Measurements from ENCODE around the gene TCOF1. TPM values are rescaled to one million over a fixed set of nuclear protein-coding genes. Genes with fewer than 3 reads are reported as not detected.

TCOF1 gene
- polyA plus RNA-seq, 1 donor = 23.9 TPM

GRCh38 chr5:150313921-150314716, 43.4 kb upstream of the TCOF1 start:
- Histone ChIP-seq H3K4me1 (ENCODE audit: control insufficient read depth, insufficient read depth, low read length) (no peaks in the 10 kb centered on the region), H3K27ac (ENCODE audit: low read length) (no peak overlapping the region), H3K9me3 (ENCODE audit: control insufficient read depth, low read depth, low read length) (no peaks in the 10 kb centered on the region), H3K27me3 (ENCODE audit: control insufficient read depth, insufficient read depth, low read length) (peaks cover 4% of the 10 kb centered on the region), H3K36me3 (ENCODE audit: control insufficient read depth, insufficient read depth, low read length) (no peaks in the 10 kb centered on the region), H3K4me3 (ENCODE audit: low read length) (no peak overlapping the region)
- no CpG with 5 or more reads among the region's 6 CpGs for WGBS (ENCODE audit: insufficient coverage, low lambda C conversion rate)
- DNase-seq = no peak

- DNase-seq = no peak
- Histone ChIP-seq H3K36me3 (ENCODE audit: control insufficient read depth, insufficient read depth, low read length) (no peaks in the 10 kb centered on the region), H3K4me1 (ENCODE audit: control insufficient read depth, insufficient read depth, low read length) (no peaks in the 10 kb centered on the region), H3K27ac (ENCODE audit: low read length) (no peak overlapping the region), H3K9me3 (ENCODE audit: control insufficient read depth, low read depth, low read length) (no peaks in the 10 kb centered on the region), H3K4me3 (ENCODE audit: low read length) (no peak overlapping the region), H3K27me3 (ENCODE audit: control insufficient read depth, insufficient read depth, low read length) (peaks cover 4% of the 10 kb centered on the region)
- no CpG with 5 or more reads among the region's 4 CpGs for WGBS (ENCODE audit: insufficient coverage, low lambda C conversion rate)
Observed at GRCh38 chr5:150315245-150315644, 42.3 kb upstream of the TCOF1 start.

GRCh38 chr5:150316320-150316719, 41.2 kb upstream of the TCOF1 start:
- Histone ChIP-seq H3K4me1 (ENCODE audit: control insufficient read depth, insufficient read depth, low read length) (no peaks in the 10 kb centered on the region), H3K27ac (ENCODE audit: low read length) (no peak overlapping the region), H3K4me3 (ENCODE audit: low read length) (no peak overlapping the region), H3K9me3 (ENCODE audit: control insufficient read depth, low read depth, low read length) (no peaks in the 10 kb centered on the region), H3K27me3 (ENCODE audit: control insufficient read depth, insufficient read depth, low read length) (peaks cover 4% of the 10 kb centered on the region), H3K36me3 (ENCODE audit: control insufficient read depth, insufficient read depth, low read length) (no peaks in the 10 kb centered on the region)
- 91% methylated on average over 2 of the region's 3 CpGs for WGBS (ENCODE audit: insufficient coverage, low lambda C conversion rate)
- no peak for DNase-seq

GRCh38 chr5:150317048-150318003, 40.2 kb upstream of the TCOF1 start:
- DNase-seq = no peak
- H3K27ac ChIP-seq (ENCODE audit: low read length) = no peak overlapping the region
- WGBS (ENCODE audit: insufficient coverage, low lambda C conversion rate) = no CpG with 5 or more reads among the region's 11 CpGs
- no peak overlapping the region for H3K4me3 ChIP-seq (ENCODE audit: low read length)
- H3K36me3 ChIP-seq (ENCODE audit: control insufficient read depth, insufficient read depth, low read length) = no peaks in the 10 kb centered on the region
- no peaks in the 10 kb centered on the region for H3K4me1 ChIP-seq (ENCODE audit: control insufficient read depth, insufficient read depth, low read length)
- no peaks in the 10 kb centered on the region for H3K9me3 ChIP-seq (ENCODE audit: control insufficient read depth, low read depth, low read length)
- peaks cover 4% of the 10 kb centered on the region for H3K27me3 ChIP-seq (ENCODE audit: control insufficient read depth, insufficient read depth, low read length)

- H3K4me1 ChIP-seq (ENCODE audit: control insufficient read depth, insufficient read depth, low read length) = no peaks in the 10 kb centered on the region
- no peak overlapping the region for H3K4me3 ChIP-seq (ENCODE audit: low read length)
- H3K27me3 ChIP-seq (ENCODE audit: control insufficient read depth, insufficient read depth, low read length) = peaks cover 4% of the 10 kb centered on the region
- no CpG with 5 or more reads among the region's 9 CpGs for WGBS (ENCODE audit: insufficient coverage, low lambda C conversion rate)
- H3K9me3 ChIP-seq (ENCODE audit: control insufficient read depth, low read depth, low read length) = no peaks in the 10 kb centered on the region
- H3K36me3 ChIP-seq (ENCODE audit: control insufficient read depth, insufficient read depth, low read length) = no peaks in the 10 kb centered on the region
- no peak for DNase-seq
- H3K27ac ChIP-seq (ENCODE audit: low read length) = no peak overlapping the region
Observed at GRCh38 chr5:150318613-150319483, 38.6 kb upstream of the TCOF1 start.

GRCh38 chr5:150319484-150319790, 38.1 kb upstream of the TCOF1 start:
- no CpG with 5 or more reads among the region's 6 CpGs for WGBS (ENCODE audit: insufficient coverage, low lambda C conversion rate)
- H3K9me3 ChIP-seq (ENCODE audit: control insufficient read depth, low read depth, low read length) = no peaks in the 10 kb centered on the region
- no peaks in the 10 kb centered on the region for H3K4me1 ChIP-seq (ENCODE audit: control insufficient read depth, insufficient read depth, low read length)
- no peak overlapping the region for H3K27ac ChIP-seq (ENCODE audit: low read length)
- H3K36me3 ChIP-seq (ENCODE audit: control insufficient read depth, insufficient read depth, low read length) = no peaks in the 10 kb centered on the region
- DNase-seq = no peak
- H3K27me3 ChIP-seq (ENCODE audit: control insufficient read depth, insufficient read depth, low read length) = peaks cover 4% of the 10 kb centered on the region
- H3K4me3 ChIP-seq (ENCODE audit: low read length) = no peak overlapping the region

- Histone ChIP-seq H3K4me1 (ENCODE audit: control insufficient read depth, insufficient read depth, low read length) (no peaks in the 10 kb centered on the region), H3K36me3 (ENCODE audit: control insufficient read depth, insufficient read depth, low read length) (no peaks in the 10 kb centered on the region), H3K9me3 (ENCODE audit: control insufficient read depth, low read depth, low read length) (no peaks in the 10 kb centered on the region), H3K27me3 (ENCODE audit: control insufficient read depth, insufficient read depth, low read length) (peaks cover 4% of the 10 kb centered on the region), H3K4me3 (ENCODE audit: low read length) (no peak overlapping the region), H3K27ac (ENCODE audit: low read length) (no peak overlapping the region)
- peak in 1 of 2 donors; percentile 35 for DNase-seq
- no CpG with 5 or more reads among the region's 2 CpGs for WGBS (ENCODE audit: insufficient coverage, low lambda C conversion rate)
Observed at GRCh38 chr5:150320044-150320613, 37.4 kb upstream of the TCOF1 start.

- Histone ChIP-seq H3K36me3 (ENCODE audit: control insufficient read depth, insufficient read depth, low read length) (no peaks in the 10 kb centered on the region), H3K4me3 (ENCODE audit: low read length) (no peak overlapping the region), H3K27ac (ENCODE audit: low read length) (no peak overlapping the region), H3K27me3 (ENCODE audit: control insufficient read depth, insufficient read depth, low read length) (peaks cover 4% of the 10 kb centered on the region), H3K4me1 (ENCODE audit: control insufficient read depth, insufficient read depth, low read length) (no peaks in the 10 kb centered on the region), H3K9me3 (ENCODE audit: control insufficient read depth, low read depth, low read length) (no peaks in the 10 kb centered on the region)
- DNase-seq = no peak
- no CpG with 5 or more reads among the region's 1 CpG for WGBS (ENCODE audit: insufficient coverage, low lambda C conversion rate)
Observed at GRCh38 chr5:150321211-150321610, 36.3 kb upstream of the TCOF1 start.

GRCh38 chr5:150321784-150322183, 35.7 kb upstream of the TCOF1 start:
- WGBS (ENCODE audit: insufficient coverage, low lambda C conversion rate) = no CpG with 5 or more reads among the region's 1 CpG
- H3K9me3 ChIP-seq (ENCODE audit: control insufficient read depth, low read depth, low read length) = no peaks in the 10 kb centered on the region
- no peak overlapping the region for H3K27ac ChIP-seq (ENCODE audit: low read length)

GRCh38 chr5:150322202-150322601, 35.3 kb upstream of the TCOF1 start:
- no peaks in the 10 kb centered on the region for H3K36me3 ChIP-seq (ENCODE audit: control insufficient read depth, insufficient read depth, low read length)
- H3K4me1 ChIP-seq (ENCODE audit: control insufficient read depth, insufficient read depth, low read length) = no peaks in the 10 kb centered on the region
- H3K9me3 ChIP-seq (ENCODE audit: control insufficient read depth, low read depth, low read length) = no peaks in the 10 kb centered on the region
- no peak for DNase-seq
- H3K27me3 ChIP-seq (ENCODE audit: control insufficient read depth, insufficient read depth, low read length) = peaks cover 4% of the 10 kb centered on the region
- H3K4me3 ChIP-seq (ENCODE audit: low read length) = no peak overlapping the region
- no peak overlapping the region for H3K27ac ChIP-seq (ENCODE audit: low read length)

More at GRCh38 chr5:150321784-150322183, 35.7 kb upstream of the TCOF1 start:
- Histone ChIP-seq H3K4me1 (ENCODE audit: control insufficient read depth, insufficient read depth, low read length) (no peaks in the 10 kb centered on the region), H3K4me3 (ENCODE audit: low read length) (no peak overlapping the region), H3K27me3 (ENCODE audit: control insufficient read depth, insufficient read depth, low read length) (peaks cover 4% of the 10 kb centered on the region), H3K36me3 (ENCODE audit: control insufficient read depth, insufficient read depth, low read length) (no peaks in the 10 kb centered on the region)
- DNase-seq = no peak
